ENCODE data around the gene TMEM203.

The TMEM203 gene

GRCh38 chr9:137232510-137232909, 27.1 kb upstream of the TMEM203 start:
- Histone ChIP-seq H3K4me3 (ENCODE audit: low read depth, low read length) (no peak overlapping the region), H3K27me3 (ENCODE audit: control insufficient read depth, insufficient read depth, low read length) (no peaks in the 10 kb centered on the region), H3K9me3 (ENCODE audit: control insufficient read depth, insufficient read depth, low read depth, low read length) (no peaks in the 10 kb centered on the region), H3K9ac (ENCODE audit: low read length) (no peak overlapping the region), H3K36me3 (ENCODE audit: control insufficient read depth, insufficient read depth, low read length) (no peaks in the 10 kb centered on the region), H3K4me1 (ENCODE audit: control insufficient read depth, insufficient read depth, low read length) (peaks cover 21% of the 10 kb centered on the region), H3K27ac (ENCODE audit: low read depth, low read length) (no peak overlapping the region)

- no peaks in the 10 kb centered on the region for H3K27me3 ChIP-seq (ENCODE audit: control insufficient read depth, insufficient read depth, low read length)
- H3K4me1 ChIP-seq (ENCODE audit: control insufficient read depth, insufficient read depth, low read length): peaks cover 21% of the 10 kb centered on the region
- no peak overlapping the region for H3K9ac ChIP-seq (ENCODE audit: low read length)
- H3K4me3 ChIP-seq (ENCODE audit: low read depth, low read length): no peak overlapping the region
- H3K27ac ChIP-seq (ENCODE audit: low read depth, low read length): no peak overlapping the region
- H3K36me3 ChIP-seq (ENCODE audit: control insufficient read depth, insufficient read depth, low read length): no peaks in the 10 kb centered on the region
- no peaks in the 10 kb centered on the region for H3K9me3 ChIP-seq (ENCODE audit: control insufficient read depth, insufficient read depth, low read depth, low read length)
Observed at GRCh38 chr9:137232101-137232500, 26.7 kb upstream of the TMEM203 start.

- Histone ChIP-seq H3K27ac (ENCODE audit: low read depth, low read length) (no peak overlapping the region), H3K27me3 (ENCODE audit: control insufficient read depth, insufficient read depth, low read length) (no peaks in the 10 kb centered on the region), H3K36me3 (ENCODE audit: control insufficient read depth, insufficient read depth, low read length) (no peaks in the 10 kb centered on the region), H3K4me3 (ENCODE audit: low read depth, low read length) (no peak overlapping the region), H3K9ac (ENCODE audit: low read length) (no peak overlapping the region), H3K4me1 (ENCODE audit: control insufficient read depth, insufficient read depth, low read length) (peaks cover 17% of the 10 kb centered on the region), H3K9me3 (ENCODE audit: control insufficient read depth, insufficient read depth, low read depth, low read length) (no peaks in the 10 kb centered on the region)
Observed at GRCh38 chr9:137231372-137232039, 26.1 kb upstream of the TMEM203 start.

GRCh38 chr9:137230705-137231371, 25.4 kb upstream of the TMEM203 start, which contains the start of gene SLC34A3:
SLC34A3 (plus strand) TSS chr9:137230901; CDS start chr9:137231703, 802 bp downstream.
- H3K4me3 ChIP-seq (ENCODE audit: low read depth, low read length): no peak within 1 kb of the TSS
- no peaks in the 10 kb centered on the region for H3K27me3 ChIP-seq (ENCODE audit: control insufficient read depth, insufficient read depth, low read length)
- no peak within 1 kb of the TSS for H3K9ac ChIP-seq (ENCODE audit: low read length)
- H3K36me3 ChIP-seq (ENCODE audit: control insufficient read depth, insufficient read depth, low read length): no peaks in the 10 kb centered on the region
- H3K4me1 ChIP-seq (ENCODE audit: control insufficient read depth, insufficient read depth, low read length): peaks cover 11% of the 10 kb centered on the region
- H3K27ac ChIP-seq (ENCODE audit: low read depth, low read length): no peak within 1 kb of the TSS
- no peaks in the 10 kb centered on the region for H3K9me3 ChIP-seq (ENCODE audit: control insufficient read depth, insufficient read depth, low read depth, low read length)

- H3K27ac ChIP-seq (ENCODE audit: low read depth, low read length): no peak overlapping the region
- peaks cover 10% of the 10 kb centered on the region for H3K4me1 ChIP-seq (ENCODE audit: control insufficient read depth, insufficient read depth, low read length)
- H3K27me3 ChIP-seq (ENCODE audit: control insufficient read depth, insufficient read depth, low read length): no peaks in the 10 kb centered on the region
- H3K9me3 ChIP-seq (ENCODE audit: control insufficient read depth, insufficient read depth, low read depth, low read length): no peaks in the 10 kb centered on the region
- no peaks in the 10 kb centered on the region for H3K36me3 ChIP-seq (ENCODE audit: control insufficient read depth, insufficient read depth, low read length)
- no peak overlapping the region for H3K4me3 ChIP-seq (ENCODE audit: low read depth, low read length)
- H3K9ac ChIP-seq (ENCODE audit: low read length): no peak overlapping the region
Observed at GRCh38 chr9:137229903-137230704, 24.7 kb upstream of the TMEM203 start.

- H3K4me1 ChIP-seq (ENCODE audit: control insufficient read depth, insufficient read depth, low read length): peaks cover 10% of the 10 kb centered on the region
- no peak overlapping the region for H3K27ac ChIP-seq (ENCODE audit: low read depth, low read length)
- H3K36me3 ChIP-seq (ENCODE audit: control insufficient read depth, insufficient read depth, low read length): no peaks in the 10 kb centered on the region
- no peaks in the 10 kb centered on the region for H3K9me3 ChIP-seq (ENCODE audit: control insufficient read depth, insufficient read depth, low read depth, low read length)
- H3K4me3 ChIP-seq (ENCODE audit: low read depth, low read length): no peak overlapping the region
- no peak overlapping the region for H3K9ac ChIP-seq (ENCODE audit: low read length)
- no peaks in the 10 kb centered on the region for H3K27me3 ChIP-seq (ENCODE audit: control insufficient read depth, insufficient read depth, low read length)
Observed at GRCh38 chr9:137228968-137229896, 23.8 kb upstream of the TMEM203 start.

GRCh38 chr9:137228506-137228967, 23.1 kb upstream of the TMEM203 start:
- Histone ChIP-seq H3K27ac (ENCODE audit: low read depth, low read length) (no peak overlapping the region), H3K9ac (ENCODE audit: low read length) (no peak overlapping the region), H3K27me3 (ENCODE audit: control insufficient read depth, insufficient read depth, low read length) (no peaks in the 10 kb centered on the region), H3K9me3 (ENCODE audit: control insufficient read depth, insufficient read depth, low read depth, low read length) (no peaks in the 10 kb centered on the region), H3K4me3 (ENCODE audit: low read depth, low read length) (no peak overlapping the region), H3K36me3 (ENCODE audit: control insufficient read depth, insufficient read depth, low read length) (no peaks in the 10 kb centered on the region), H3K4me1 (ENCODE audit: control insufficient read depth, insufficient read depth, low read length) (peaks cover 10% of the 10 kb centered on the region)

- peaks cover 1% of the 10 kb centered on the region; the same call in 1 of the 2 replicates for H3K27me3 ChIP-seq (ENCODE audit: control insufficient read depth, insufficient read depth, low read length)
- H3K27ac ChIP-seq (ENCODE audit: low read depth, low read length): no peak overlapping the region
- H3K4me1 ChIP-seq (ENCODE audit: control insufficient read depth, insufficient read depth, low read length): peaks cover 11% of the 10 kb centered on the region
Observed at GRCh38 chr9:137227853-137228505, 22.5 kb upstream of the TMEM203 start.

GRCh38 chr9:137227054-137227852, 21.8 kb upstream of the TMEM203 start, which contains the start of gene RNF224:
RNF224 (plus strand) TSS chr9:137227502; CDS start chr9:137228336, 834 bp downstream.
- H3K36me3 ChIP-seq (ENCODE audit: control insufficient read depth, insufficient read depth, low read length): no peaks in the 10 kb centered on the region
- no peaks in the 10 kb centered on the region for H3K9me3 ChIP-seq (ENCODE audit: control insufficient read depth, insufficient read depth, low read depth, low read length)
- no peak within 1 kb of the TSS for H3K4me3 ChIP-seq (ENCODE audit: low read depth, low read length)
- H3K4me1 ChIP-seq (ENCODE audit: control insufficient read depth, insufficient read depth, low read length): peaks cover 15% of the 10 kb centered on the region
- no peak within 1 kb of the TSS for H3K27ac ChIP-seq (ENCODE audit: low read depth, low read length)
- H3K27me3 ChIP-seq (ENCODE audit: control insufficient read depth, insufficient read depth, low read length): peaks cover 9% of the 10 kb centered on the region
- peak within 1 kb of the TSS; percentile 17 for H3K9ac ChIP-seq (ENCODE audit: low read length)

More at GRCh38 chr9:137227853-137228505, 22.5 kb upstream of the TMEM203 start:
- Histone ChIP-seq H3K4me3 (ENCODE audit: low read depth, low read length) (no peak overlapping the region), H3K9ac (ENCODE audit: low read length) (no peak overlapping the region), H3K36me3 (ENCODE audit: control insufficient read depth, insufficient read depth, low read length) (no peaks in the 10 kb centered on the region), H3K9me3 (ENCODE audit: control insufficient read depth, insufficient read depth, low read depth, low read length) (no peaks in the 10 kb centered on the region)

All from HUES6 (cell line).